Measurements from ENCODE around the gene VASP. TPM values are rescaled to one million over a fixed set of nuclear protein-coding genes. Genes with fewer than 3 reads are reported as not detected.

VASP gene
- total and polyA plus RNA-seq, 2 experiments from 2014 or later, result 60.3 to 147 TPM

DNA sequence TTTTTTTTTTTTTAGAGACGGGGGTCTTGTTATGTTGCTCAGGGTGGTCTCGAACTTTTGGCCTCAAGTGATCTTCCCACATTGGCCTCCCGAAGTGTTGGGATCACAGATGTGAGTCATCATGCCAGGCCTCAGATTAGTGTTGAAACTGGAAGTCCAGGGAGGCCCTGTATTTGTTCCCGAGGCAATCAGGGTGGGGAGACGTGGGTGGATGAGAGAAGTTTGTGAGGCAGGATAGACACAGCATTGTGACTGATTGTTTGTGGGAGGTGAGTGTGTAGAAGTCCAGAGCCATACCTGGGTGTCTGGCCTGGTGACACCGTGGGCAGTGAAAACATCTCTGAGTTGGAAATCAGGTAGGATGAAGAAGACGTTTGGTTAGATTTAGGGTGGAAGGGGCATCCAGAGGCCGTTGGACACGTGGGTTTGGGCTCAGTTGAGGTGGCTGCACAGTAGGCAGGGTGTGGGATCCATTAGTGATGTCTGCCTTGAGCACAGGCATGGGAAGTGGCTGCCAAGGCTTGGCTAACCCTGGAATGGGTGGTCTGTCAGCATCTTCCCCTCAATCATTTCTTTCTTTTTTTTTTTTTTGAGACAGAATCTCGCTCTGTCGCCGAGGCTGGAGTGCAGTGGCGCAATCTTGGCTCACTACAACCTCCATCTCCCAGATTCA lies 22.9 kb upstream of the VASP start (continued):
- TF ChIP-seq, protein P1, sequence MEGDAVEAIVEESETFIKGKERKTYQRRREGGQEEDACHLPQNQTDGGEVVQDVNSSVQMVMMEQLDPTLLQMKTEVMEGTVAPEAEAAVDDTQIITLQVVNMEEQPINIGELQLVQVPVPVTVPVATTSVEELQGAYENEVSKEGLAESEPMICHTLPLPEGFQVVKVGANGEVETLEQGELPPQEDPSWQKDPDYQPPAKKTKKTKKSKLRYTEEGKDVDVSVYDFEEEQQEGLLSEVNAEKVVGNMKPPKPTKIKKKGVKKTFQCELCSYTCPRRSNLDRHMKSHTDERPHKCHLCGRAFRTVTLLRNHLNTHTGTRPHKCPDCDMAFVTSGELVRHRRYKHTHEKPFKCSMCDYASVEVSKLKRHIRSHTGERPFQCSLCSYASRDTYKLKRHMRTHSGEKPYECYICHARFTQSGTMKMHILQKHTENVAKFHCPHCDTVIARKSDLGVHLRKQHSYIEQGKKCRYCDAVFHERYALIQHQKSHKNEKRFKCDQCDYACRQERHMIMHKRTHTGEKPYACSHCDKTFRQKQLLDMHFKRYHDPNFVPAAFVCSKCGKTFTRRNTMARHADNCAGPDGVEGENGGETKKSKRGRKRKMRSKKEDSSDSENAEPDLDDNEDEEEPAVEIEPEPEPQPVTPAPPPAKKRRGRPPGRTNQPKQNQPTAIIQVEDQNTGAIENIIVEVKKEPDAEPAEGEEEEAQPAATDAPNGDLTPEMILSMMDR (conservative IDR thresholded peaks at IDR 0.05; ENCODE audit: low read depth in 2 of 2), result no peak
- TF ChIP-seq EZH2phosphoT487 (IDR thresholded peaks at IDR 0.05; ENCODE audit: unreplicated experiment) (no peak), ZNF114 (CRISPR knock-in tag; IDR thresholded peaks at IDR 0.05) (no peak), CREB1 (CRISPR knock-in tag; IDR thresholded peaks at IDR 0.05; ENCODE audit: low read depth) (no peak), POLR2AphosphoS5 (IDR thresholded peaks at IDR 0.05; ENCODE audit: low read depth) (no peak), STAT1 (IDR thresholded peaks at IDR 0.05; ENCODE audit: unreplicated experiment) (no peak)
- TF ChIP-seq, protein P2, sequence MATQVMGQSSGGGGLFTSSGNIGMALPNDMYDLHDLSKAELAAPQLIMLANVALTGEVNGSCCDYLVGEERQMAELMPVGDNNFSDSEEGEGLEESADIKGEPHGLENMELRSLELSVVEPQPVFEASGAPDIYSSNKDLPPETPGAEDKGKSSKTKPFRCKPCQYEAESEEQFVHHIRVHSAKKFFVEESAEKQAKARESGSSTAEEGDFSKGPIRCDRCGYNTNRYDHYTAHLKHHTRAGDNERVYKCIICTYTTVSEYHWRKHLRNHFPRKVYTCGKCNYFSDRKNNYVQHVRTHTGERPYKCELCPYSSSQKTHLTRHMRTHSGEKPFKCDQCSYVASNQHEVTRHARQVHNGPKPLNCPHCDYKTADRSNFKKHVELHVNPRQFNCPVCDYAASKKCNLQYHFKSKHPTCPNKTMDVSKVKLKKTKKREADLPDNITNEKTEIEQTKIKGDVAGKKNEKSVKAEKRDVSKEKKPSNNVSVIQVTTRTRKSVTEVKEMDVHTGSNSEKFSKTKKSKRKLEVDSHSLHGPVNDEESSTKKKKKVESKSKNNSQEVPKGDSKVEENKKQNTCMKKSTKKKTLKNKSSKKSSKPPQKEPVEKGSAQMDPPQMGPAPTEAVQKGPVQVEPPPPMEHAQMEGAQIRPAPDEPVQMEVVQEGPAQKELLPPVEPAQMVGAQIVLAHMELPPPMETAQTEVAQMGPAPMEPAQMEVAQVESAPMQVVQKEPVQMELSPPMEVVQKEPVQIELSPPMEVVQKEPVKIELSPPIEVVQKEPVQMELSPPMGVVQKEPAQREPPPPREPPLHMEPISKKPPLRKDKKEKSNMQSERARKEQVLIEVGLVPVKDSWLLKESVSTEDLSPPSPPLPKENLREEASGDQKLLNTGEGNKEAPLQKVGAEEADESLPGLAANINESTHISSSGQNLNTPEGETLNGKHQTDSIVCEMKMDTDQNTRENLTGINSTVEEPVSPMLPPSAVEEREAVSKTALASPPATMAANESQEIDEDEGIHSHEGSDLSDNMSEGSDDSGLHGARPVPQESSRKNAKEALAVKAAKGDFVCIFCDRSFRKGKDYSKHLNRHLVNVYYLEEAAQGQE (IDR thresholded peaks at IDR 0.05; ENCODE audit: unreplicated experiment), result no peak

DNA sequence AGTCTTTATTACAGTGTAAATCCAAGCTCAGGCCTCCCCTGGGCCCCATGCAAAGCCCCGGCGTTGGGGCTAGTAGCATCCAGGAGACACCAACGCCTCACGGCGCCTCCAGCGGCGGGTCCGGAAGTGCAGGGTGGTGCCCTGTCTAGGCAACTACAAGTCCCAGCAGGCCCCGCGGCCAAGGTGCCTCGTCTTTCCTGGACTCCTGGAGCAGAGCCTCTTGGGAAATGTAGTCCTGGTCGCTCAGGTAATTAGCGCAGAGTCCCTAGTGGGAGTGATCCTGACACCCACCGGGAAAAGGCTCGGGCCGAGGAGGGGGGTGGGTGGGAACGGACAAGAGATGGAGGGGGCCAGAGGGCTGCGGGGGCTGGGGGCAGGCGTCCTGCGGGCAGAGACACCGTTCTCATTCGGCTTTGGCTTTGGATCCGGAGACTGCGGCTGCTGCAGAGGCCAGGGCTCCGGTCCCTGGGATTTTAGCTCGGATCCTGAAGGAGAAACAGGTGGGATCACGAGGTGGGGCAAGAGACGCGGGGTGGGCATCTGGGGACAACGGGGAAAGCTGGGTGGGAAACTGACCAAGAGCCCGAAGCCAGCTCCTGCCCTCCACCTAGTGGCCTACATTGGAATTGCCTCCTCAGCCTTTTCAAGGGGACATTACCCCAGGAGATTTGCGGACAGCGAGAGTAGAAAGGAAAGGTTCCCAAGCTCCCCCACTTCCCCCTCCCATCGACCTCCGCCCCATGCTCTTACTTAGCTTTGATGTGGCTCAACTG lies 21.8 kb upstream of the VASP start:
- Histone ChIP-seq H3K4me3 (peak overlapping the region; percentile 62), H3K4me2 (peak overlapping the region; percentile 85), H3K9me2 (ENCODE audit: insufficient read depth) (no peaks in the 10 kb centered on the region), H3K27ac (ENCODE audit: low read depth) (peak overlapping the region; percentile 69; the same call in 1 of the 2 replicates), H3F3A (replicated peaks; ENCODE audit: low read depth) (no peaks in the 10 kb centered on the region; the same call in 1 of the 2 replicates), H3K4me1 (ENCODE audit: insufficient read depth) (no peaks in the 10 kb centered on the region; the same call in 1 of the 2 replicates), H3K36me3 (ENCODE audit: insufficient read depth) (no peaks in the 10 kb centered on the region), H4K20me1 (replicated peaks; ENCODE audit: insufficient read depth) (no peaks in the 10 kb centered on the region), H3K27me3 (ENCODE audit: insufficient read depth) (no peaks in the 10 kb centered on the region), H3K79me2 (replicated peaks; ENCODE audit: insufficient read depth) (no peaks in the 10 kb centered on the region), H2AFZ (peak overlapping the region; percentile 94; the same call in 1 of the 2 replicates)
- H3K4me1 Mint-ChIP-seq, result peaks cover 4% of the 10 kb centered on the region
- ATAC-seq (peak; percentile 97), DNase-seq (ENCODE audit: low spot score) (peak; percentile 98)
- H3K27ac Mint-ChIP-seq, result peak overlapping the region; percentile 95
- H3K27me3 Mint-ChIP-seq (ENCODE audit: insufficient read depth, low read depth, poor library complexity), result peaks cover 5% of the 10 kb centered on the region
- peak overlapping the region; percentile 88 for H3K4me3 Mint-ChIP-seq
- no peaks in the 10 kb centered on the region for H3K9me3 Mint-ChIP-seq
- peaks cover 3% of the 10 kb centered on the region; the same call in 2 of the 3 replicates for H3K36me3 Mint-ChIP-seq (ENCODE audit: low read depth)
- TF ChIP-seq, protein P2 (IDR thresholded peaks at IDR 0.05; ENCODE audit: unreplicated experiment), result no peak
- TF ChIP-seq NANOG (IDR thresholded peaks at IDR 0.05; ENCODE audit: borderline replicate concordance), result no peak
- TF ChIP-seq, protein P3, sequence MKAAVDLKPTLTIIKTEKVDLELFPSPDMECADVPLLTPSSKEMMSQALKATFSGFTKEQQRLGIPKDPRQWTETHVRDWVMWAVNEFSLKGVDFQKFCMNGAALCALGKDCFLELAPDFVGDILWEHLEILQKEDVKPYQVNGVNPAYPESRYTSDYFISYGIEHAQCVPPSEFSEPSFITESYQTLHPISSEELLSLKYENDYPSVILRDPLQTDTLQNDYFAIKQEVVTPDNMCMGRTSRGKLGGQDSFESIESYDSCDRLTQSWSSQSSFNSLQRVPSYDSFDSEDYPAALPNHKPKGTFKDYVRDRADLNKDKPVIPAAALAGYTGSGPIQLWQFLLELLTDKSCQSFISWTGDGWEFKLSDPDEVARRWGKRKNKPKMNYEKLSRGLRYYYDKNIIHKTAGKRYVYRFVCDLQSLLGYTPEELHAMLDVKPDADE (IDR thresholded peaks at IDR 0.05), result peak; percentile 97

Data from GM23338 (cell line).